Measurements from ENCODE around the gene CDKN2B-AS1.

GRCh38 chr9:22035591-22036011 is 41.0 kb downstream of the CDKN2B-AS1 start:
- TF ChIP-seq CTCF (IDR thresholded peaks at IDR 0.05), result no peak
- TF ChIP-seq POLR2A (IDR thresholded peaks at IDR 0.05), result no peak

All from Peyer's patch (tissue), 4 donors.